ENCODE results near the gene CCR2.

- no peak for TF ChIP-seq POLR2A (IDR thresholded peaks at IDR 0.05; ENCODE audit: extremely low read depth, insufficient read length)
- no peak for TF ChIP-seq CTCF (IDR thresholded peaks at IDR 0.05; ENCODE audit: low read depth, low read length)
- TF ChIP-seq MAX (IDR thresholded peaks at IDR 0.05; ENCODE audit: low read depth, low read length): no peak
These were observed 51.5 kb downstream of the CCR2 start for GRCh38 chr3:46405301-46406019.
